ENCODE results near the gene PAQR4. TPM values are rescaled to one million over a fixed set of nuclear protein-coding genes. Genes with fewer than 3 reads are reported as not detected.

PAQR4 gene
- total RNA-seq, 1 donor from 2014 or later: 11.1 TPM

DNA sequence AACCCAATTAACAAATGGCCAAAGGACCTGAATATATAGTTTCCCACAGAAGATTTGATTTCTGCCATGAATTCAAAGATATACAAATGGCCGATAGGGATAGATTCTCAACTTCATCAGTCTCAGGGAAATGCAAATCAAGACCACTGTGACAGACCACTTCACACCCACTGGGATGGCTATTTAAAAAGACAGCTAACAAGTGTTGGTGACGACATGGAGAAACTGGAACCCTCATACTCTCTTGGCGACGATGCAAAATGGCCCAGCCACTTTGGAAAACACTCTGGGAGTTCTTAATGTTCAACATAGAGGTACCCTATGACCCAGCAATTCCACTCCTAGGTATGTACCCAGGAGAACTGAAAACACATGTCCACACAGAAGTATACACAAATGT, 22.5 kb upstream of the PAQR4 start:
- ATAC-seq: no peak

DNA sequence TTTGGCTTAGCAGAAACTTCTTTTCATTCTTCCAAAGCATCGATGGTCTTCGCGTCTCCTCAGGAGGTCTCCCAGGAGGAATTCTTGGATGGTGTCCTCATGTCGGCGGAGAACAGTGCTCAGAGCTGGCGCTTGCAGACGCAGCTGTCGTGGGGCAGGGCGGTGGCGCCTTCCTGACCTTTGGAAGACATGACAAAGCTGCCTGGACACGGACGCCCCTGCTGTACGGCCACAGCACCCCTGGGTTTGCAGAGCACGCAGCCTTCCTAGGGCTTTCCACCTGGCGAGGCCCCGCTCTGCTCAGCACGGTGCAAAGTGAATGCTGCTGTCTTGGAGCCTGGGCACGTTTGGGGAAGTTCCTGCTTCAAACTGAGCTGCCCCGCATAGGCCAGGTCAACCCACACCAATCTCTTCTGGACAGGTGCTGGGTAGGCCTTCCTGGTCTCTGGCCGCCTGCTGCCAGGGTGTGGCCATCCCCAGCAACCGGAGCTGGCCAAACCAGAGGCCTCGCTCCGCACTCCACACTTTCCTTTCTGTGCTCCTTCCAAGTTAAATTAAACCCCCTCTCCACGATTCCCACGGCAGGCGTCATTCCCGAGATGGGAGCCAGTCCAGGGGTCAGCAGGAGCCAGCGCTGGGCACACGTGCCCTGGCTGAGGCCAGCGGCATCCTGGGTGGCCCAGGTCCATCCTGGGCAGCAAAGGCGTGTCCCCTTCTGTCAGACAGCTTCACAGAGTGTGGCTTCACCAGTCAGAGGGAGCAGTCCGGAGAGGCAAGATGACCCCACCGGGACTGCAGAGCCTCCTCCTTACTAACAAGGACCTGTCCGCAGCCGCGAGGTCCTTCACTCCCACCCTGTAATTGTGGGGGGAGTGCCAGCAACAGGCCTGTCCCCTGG, 20.1 kb upstream of the PAQR4 start:
- ATAC-seq: no peak

DNA sequence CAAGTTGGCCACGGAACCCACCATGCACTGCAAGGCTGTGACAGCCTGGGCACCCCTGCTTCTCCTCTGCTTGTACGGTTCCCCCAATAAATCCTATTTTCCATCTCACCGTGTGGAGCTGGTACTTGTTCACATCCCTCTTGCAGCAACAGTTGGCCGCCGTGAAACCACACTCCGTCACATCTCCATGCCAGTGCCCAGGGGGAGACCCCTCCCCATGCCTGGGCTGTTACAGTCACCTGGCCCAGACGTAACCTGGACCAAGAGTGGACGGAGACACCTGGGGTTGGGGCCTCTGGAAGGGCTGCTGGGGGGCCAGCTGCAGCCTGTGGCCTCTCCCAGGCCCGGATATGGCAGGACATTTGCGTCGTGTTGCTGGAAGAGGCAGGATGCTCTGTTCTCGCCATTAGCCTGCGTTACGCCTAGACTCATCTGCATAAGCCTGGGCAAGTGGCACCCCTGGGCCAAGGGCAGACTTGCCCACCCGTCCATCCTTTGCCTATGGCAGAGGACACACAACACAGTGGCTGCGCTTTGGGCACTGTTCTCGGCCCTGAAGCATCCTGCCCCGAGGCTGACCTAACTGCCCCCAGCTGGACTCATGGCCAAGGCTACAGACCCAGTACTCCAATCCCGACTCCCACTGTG, 19.3 kb upstream of the PAQR4 start:
- no peak for ATAC-seq

DNA sequence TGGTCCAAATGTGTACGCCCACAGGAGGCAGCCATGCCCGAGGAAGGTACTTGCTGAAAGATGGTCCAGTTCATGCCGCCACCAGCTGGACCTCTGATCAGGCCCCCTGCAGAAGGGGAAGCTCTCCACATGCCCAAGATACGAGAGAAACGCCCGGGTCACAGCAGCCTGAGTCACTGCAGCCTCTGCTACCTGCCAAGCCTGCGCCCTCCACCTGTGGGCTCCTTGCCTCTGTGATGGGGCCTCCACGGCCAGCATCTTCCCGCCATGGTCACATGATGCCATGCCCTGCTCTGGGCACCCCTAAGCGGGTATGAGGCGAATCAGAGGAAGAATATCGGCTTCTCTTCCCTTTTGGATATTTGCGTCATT, 18.8 kb upstream of the PAQR4 start:
- ATAC-seq: no peak

DNA sequence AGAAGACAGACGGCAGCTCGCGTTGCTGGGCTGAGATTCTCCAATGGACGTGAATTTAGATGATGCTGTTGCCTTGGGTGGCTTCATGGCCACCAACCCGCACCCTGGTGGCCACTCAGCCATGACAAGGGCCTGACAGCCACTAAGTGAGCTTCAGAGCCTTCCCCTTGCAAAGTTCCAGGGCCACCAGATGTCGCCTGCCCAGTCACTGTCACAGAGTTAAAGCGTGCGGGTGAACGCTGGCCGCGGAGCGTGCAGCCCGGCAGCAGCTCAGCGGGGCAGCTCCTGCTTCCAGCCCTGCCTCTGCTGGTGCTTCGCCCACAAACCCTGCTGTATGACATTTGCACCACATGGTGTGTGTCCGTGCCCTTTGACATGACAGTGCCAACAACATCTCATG, 18.4 kb upstream of the PAQR4 start:
- no peak for ATAC-seq

DNA sequence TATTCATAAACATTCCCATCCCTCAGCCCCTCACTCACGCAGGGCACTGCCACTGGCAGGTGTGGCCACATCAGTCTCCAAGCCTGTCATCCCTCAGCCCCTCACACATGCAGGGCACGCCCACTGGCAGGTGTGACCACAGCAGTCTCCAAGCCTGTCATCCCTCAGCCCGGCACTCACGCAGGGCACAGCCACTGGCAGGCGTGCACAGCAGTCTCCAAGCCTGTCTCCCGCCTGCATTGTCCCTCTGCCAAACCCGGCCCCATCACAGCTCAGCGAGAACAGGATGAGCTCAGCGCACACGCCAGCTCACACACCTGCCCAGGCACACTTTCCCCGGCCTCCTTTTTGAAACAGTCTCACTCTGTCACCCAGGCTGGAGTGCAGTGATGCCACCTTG, 16.5 kb upstream of the PAQR4 start:
- peak; percentile 82 for ATAC-seq

DNA sequence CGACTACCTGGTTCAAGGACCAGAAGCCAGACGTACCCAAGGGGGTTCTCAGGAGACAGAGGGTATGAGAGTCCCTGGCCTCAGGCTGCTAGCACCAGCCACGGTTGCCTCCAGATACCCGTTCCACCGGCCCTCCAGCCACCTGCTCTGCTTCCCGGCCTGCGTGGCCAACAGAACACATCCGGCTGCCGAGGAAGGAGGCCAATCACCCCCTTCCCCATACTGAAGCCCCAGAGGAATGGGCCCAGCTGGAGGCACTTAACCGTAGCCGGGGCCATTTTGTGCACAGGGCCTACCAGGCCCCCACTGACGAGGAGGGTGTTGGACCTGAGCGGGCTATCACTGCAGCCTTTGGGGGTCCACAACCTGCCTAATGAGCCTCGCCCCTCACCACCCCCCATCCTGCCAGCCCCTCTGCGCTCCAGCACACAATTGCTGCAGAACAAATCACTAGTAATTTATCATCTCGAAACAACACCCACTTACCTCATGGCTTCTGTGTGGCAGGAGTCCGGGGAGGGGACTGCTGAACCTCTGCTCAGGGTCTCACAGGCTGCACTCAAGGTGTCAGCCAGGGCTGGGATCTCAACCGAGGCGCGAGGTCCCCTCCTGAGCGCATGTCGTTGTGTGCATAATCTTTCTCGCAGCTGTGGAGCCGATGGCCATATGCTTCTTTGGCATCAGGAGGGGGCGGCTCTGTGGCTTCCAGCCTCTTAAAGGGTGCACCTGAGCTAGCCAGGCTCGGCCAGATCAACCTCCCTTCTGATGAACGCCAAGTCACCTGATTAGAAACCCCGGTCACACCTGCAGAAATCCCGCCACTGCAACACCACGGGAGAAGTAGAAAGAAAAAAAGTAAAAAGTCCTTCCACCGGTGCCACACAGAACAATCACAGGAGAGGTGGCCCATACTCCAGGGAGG, 15.2 kb upstream of the PAQR4 start:
- no peak for ATAC-seq

DNA sequence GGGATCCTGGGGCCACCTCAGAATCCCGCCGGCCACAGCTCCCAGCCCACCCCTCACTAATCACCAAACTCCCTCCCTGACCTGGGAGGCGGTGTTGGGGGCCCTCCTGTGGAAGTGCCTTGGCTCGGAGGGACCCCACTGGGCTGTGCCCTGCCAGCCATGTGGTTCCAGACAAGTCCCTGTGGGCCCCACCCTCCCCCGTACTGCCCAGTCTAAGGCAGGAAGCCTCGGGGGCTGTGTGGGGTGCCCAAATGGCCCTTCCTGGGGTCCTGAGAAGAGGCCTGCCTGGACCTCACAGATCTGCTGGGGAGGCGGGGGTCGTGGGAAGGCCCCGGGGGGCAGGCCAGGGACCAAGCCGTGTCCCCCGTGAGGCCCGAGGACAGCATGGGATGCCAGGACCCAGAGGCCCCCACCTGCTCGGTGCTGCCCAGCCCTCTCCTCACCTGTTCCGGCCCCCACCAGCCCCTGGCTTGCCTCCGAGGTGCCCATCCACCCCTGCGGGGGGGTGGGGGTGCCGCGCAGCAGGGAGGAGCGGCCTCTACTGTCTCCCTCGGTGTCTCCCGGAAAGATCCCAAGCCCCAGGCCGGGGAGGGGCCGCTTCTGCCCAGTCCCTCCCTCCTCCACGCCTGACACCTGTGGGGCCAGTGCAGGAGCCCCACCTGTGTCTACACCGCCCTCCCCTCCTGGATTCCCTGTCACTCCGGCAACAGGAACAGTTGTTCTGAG, 14.3 kb upstream of the PAQR4 start:
- ATAC-seq: peak; percentile 14

DNA sequence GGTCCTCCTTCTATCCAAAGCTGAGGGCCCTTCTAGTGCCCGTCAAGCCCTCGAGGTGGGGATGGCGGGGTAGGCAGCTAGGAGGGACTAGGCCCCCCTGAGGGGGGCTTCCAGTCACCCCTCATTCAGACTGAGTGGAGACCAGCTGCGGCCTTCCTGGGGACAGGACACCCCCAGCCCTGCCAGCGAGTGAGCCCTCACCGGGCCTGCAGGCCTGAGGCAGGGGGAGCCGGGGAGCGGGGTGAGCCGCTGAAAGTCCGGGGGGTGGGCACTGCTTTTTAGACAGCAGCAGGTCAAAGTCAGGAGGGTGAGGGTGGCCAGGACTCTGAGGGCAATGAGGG, 13.7 kb upstream of the PAQR4 start:
- no peak for ATAC-seq

DNA sequence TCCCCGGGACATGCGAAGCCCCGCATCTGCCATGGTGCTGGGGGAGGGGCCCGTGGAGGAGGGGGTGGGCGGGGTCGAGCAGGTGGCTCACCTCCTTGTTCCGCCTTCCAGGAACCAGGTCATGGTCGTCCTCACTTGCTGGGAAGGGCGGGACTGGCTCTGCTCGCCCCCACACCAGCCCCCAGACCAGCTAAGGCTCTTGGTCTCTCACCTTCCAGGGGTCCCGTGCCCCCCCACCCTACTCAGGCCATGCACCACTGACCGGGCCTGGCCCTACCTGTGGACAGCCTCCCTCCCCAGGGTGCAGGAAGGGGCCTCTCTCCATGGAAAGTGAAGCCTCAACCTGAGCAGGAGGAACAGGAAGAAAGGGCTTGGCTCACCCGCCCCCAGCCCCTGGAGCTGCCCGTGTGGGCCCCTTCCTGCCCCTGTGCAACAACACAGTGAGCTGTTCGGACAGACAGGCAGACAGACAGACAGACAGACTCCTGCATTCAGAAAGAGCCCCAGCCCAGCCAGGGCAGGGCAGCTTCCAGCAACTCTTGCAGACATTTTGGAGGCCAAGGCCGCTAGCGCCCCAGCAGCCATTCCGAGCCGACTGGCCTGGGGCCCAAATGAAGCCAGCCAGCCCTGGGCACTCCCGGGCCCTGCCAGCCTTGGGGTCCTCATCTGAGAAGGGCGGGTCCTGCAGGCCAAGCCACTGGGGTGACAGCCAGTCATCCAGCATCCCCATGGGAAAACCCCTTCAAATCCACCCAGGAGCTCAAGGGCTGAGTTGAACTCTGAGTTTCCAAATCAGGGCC, 13.2 kb upstream of the PAQR4 start:
- no peak for ATAC-seq

DNA sequence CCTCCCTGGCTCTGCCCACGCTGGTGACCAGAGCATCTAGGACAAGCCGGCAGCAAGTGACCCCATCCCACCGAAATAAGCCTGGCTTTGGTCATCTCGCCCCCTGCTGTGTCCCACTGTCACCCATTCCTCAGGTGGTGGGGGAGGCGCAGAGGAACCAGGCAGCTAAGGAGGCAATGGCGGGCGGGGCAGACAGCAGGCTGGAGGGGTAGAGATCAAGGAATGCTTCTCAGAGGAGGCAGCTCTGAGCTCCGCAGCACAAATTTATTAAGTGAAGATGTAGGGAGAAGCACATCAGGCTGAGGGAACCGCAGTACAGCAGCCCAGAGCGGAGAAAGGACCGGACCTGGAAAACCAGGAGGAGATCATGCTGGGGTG, 12.6 kb upstream of the PAQR4 start:
- no peak for ATAC-seq

DNA sequence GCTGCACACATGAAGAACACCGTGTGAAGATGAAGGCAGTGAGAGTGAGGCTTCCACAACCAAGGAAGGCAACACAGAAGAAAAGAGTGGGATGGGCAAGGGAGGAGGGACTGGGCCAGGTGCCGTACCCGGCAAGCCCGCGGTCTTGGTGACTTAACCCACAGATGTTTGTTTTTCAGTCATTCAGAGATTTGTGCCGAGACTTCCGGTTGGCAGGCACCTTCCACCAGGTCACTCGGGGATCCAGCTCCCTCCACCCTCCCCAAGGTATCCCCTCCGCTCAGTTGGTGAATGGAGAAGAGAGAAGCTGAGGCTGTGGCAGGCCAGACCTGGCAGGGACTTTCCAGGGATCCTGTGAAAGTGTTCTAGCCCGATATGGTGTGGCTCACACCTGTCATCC, 9.9 kb upstream of the PAQR4 start:
- no peak for ATAC-seq

DNA sequence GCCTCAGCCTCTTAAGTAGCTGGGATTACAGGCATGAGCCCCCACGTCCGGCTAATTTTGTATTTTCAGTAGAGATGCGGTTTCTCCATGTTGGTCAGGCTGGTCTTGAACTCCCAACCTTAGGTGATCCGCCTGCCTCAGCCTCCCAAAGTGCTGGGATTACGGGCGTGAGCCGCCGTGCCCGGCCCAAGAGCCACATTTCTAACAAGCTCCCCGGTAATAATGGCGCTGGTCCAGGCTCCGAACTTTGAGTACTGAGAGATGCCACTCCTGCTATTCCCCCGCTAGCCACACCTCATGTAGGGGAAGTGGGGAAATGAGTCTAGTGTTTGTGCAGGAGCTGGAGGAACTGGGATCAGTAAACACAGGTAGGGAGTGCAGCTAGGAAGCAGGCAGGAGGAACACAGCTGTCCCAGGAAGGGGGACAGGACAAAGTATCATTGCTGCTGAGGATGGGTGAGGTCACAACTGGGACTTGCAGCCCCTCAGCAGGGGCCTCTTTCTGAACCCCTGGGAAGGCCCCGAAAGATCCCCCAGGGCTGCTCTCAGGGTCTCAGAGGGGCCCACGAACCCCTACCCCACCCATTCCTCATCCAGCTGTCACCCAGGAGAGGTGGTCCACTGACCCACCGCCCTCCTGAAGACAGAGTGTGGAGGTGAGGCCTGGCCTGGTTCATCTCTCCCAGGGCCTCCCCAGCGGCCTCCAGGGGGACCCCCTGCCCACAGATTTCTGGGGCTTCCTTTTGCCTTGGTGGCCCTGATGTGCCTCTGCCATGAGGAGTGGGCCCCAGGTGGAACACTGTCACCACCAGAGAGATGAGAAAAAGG, 8.8 kb upstream of the PAQR4 start:
- ATAC-seq: no peak

DNA sequence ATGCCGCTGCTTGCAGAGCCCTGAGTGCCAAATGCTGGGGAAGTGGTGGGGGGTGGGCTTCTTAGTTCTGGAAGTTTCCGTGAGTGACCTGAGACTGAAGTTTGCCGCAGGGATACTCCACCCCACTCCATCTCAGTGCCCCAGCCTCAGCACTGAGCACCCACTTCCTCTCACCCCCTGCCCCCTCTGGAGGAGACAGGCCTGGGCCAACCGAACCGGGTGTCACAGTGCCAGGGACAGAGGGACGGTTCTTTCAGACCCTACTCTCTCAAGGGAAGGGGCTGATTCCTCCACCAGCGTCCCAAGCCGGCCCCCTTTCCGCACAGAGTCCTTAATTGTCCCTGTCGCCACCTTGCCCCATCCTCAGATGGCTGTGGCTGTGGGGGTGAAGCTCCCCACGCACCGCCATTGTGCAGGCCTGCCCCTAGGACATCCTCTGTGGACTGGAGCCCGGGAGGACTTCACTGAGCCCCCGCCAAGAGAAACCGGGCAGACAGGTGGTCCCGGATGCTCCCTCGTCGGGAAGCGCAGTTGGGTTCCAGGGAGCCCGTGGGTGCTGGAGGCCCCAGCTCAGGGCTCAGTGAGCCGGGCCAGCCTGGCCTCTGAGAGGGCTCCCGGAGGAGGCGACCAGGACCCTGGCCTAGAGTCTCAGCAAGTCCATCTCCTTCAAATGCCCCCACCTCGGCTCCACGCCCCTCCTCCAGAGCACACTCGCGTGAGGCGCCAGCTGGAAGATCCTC, 6.6 kb upstream of the PAQR4 start:
- no peak for ATAC-seq

DNA sequence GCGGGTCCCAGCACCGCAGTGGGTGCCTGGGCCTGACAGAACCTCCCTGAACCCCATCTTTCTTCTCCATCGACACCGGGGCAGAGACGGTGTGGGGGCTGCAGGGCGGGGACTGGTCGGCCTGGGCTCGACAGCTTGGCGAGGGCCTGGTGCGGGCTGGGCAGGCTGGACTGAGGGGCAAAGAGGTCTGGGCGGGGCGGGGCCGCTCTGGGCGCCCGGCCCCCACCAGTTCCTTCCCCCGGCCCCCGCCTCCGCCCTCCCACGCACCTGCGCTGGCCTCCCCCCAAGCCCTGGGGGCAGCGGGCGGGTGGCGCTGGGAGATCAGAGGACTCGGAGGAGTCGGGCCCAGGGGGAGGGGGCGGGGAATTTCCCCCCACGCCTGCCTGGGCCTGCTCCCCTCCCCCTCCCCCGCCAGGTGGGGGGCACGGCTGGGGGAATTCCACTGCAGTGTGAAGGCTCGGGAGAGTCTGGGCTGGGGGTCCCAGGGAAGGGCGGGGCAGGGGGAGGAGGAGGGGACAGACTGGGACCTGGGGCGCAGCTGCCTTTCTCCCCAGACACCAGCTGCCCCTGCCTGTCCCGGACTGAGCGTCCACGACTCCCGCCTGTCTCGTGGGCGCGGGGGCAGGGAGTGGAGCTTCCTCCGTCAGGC, 6.0 kb upstream of the PAQR4 start:
- no peak for ATAC-seq

DNA sequence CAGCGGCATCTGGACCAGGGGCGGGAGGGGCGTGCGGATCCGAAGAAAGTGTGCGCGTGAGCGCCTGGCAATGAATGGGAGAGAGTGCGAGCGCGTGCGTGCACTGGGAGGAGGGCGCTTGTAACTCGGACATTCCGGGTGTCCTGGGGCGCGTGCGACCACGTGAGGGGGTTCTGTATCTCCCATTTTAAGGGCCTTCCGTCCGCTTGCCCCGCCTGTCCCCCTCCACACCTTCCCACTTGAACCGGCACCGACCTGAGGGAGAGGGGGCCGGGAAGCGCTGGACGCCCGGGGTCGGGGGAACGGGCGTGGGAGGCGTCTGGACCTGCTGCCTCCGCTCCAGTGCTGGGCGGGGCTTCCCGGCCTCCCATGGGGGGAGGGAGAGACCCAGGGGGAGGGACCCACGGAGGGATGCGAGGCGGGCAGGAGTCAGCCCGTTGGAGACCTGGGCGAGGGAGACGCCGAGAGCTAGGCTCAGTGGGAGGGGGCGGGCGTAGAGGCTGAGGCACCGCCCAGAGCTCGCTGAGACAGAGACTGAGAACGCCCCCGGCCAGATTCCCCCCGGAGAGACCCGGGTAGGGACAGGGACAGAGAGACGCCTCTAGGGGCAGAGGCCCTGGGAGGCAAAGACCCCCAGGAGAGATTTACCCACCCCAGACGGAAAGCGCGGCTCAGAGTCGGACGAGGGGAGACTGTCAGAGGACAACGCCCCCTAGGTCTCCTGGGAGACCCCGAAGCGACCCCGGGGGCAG, 5.2 kb upstream of the PAQR4 start, which contains the start of gene KREMEN2:
KREMEN2 (plus strand) TSS at position 553 of the 752 bp plus-strand sequence. CDS start 246 bp downstream, outside the sequence.
- ATAC-seq: peak; percentile 12

DNA sequence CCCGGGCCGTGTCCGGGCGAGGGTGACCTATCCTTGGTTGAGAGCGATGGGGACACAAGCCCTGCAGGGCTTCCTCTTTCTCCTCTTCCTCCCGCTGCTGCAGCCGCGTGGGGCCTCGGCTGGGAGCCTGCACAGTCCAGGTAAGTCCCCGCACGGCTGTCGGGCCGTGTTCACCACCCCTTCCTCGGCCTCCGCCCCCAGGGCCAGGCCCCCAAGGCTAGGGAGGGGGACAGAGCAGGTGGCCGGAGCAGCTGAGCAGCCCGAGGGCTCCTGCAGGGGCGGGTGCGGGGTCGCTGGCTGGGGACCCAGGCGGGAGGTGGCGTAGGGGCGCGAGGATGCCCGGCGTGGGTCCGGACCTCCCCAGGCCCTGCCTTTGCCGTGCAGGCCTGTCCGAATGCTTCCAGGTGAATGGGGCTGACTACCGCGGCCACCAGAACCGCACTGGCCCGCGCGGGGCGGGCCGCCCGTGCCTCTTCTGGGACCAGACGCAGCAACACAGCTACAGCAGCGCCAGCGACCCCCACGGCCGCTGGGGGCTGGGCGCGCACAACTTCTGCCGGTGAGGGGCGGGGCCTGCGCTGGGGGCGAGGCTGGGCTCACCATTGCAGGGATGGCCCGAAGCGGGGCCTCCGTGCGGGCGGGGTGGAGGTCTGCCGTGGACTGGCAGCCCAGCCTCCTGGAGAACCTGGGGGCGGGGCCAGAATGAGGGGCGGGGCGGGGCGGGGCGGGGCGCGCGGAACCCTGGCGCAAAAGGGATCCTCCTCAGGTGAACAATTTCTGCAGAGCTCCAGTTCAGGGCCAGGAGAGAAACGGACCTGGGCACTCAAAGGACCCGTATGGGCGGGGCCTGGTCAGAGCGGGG, 4.4 kb upstream of the PAQR4 start:
- ATAC-seq: peak; percentile 15

Measured in esophagus mucosa (tissue), 1 donor.